Measurements from ENCODE around the gene FNIP1. TPM values are rescaled to one million over a fixed set of nuclear protein-coding genes. Genes with fewer than 3 reads are reported as not detected.
"Not testable (repeated sequence)": the region's sequence is repeated elsewhere in the genome, so short reads cannot be mapped to it uniquely, and the experiment has no call there.

Gene FNIP1
- total RNA-seq, 1 donor from 2014 or later = 24.0 TPM

DNA sequence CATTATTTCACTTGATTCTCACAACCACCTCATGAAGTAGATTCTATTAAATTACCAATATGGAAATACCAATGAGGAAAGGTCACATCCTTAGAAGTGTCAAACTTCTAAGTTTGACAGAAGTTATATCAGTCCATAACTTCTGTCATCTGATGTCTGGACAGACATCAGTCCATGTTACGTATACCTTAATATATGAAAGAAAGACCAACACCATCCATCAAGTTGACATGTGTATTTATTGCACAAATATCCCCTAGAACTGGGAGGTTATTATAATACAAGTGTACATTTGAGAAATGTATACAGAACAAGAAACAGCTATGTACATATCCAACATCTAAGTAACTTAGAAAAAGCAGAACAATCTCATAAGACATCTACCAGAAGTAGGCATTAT, 155.3 kb downstream of the FNIP1 start:
- intact Hi-C loops (cut with micrococcal nuclease) = no loop called here

DNA sequence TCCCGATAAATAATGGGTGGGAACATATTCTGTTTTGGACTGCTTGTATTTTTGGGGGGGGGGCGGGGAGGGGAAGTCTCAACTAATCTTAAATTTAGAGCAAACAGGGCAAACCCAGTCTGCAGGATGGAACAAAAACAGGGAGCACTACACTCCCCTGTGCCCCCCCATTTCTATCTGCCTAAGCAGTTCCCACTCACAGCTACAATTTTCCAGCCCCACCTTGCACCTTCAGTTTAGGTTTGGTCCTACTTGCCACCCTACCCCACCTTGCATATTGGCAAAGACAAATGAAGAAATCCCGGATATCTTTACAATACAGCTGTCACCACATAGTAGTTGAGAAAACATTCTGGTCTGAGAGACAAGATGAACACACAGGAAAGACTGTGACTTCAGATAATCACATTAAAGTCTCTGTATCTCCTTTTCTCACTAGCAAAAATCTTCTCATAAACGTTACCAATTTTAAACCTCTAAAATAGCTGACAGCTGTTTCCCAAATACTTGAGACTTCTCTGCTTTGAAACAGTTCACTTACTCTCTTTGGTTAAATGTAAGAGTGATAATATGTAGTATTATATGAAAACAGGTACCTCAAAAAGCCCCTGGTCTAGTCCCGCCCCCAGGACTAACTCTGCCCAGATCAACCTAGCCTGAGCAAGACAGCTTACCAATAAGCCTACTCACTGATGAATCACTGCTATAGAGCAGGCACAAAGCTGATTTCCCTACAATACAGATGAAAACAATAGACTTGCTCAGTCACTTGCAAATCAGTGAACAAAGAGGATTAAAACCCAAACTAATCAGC, 156.6 kb downstream of the FNIP1 start:
- intact Hi-C loops (cut with micrococcal nuclease) = no loop called here

- intact Hi-C loops (cut with micrococcal nuclease) = loop anchor here (5.0 to 10.0 kb wide), 6 partner anchors 33 to 856 kb away; partner anchors contain the start of gene IRF1
These were observed 157.7 kb downstream of the FNIP1 start for GRCh38 chr5:131639148-131639547.

DNA sequence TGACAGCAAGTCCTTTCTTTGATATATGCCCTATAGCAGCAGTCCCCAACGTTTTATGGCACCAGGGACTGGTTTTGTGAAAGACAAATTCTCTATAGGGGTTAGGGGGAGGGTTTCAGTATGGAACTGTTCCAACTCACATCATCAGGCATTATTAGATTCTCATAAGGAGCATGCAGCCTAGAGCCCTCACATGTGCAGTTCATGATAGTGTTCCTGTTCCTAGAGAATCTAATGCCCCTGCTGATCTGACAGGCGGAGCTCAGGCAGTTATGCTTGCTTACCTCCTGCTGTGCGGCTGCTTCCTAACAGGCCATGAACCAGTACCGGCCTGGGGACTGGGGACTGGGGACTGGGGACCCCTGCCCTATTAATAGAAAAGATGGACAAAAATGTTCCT, 159.1 kb downstream of the FNIP1 start:
- intact Hi-C loops (cut with micrococcal nuclease) = loop anchor here (5.0 to 10.0 kb wide), 6 partner anchors 35 to 857 kb away; partner anchors contain the start of gene IRF1

- intact Hi-C loops (cut with micrococcal nuclease) = loop anchor here (1.0 to 10.0 kb wide), 14 partner anchors 36 to 859 kb away; partner anchors contain the start of genes FNIP1, IRF1 and LYRM7
These were observed 160.9 kb downstream of the FNIP1 start for GRCh38 chr5:131635684-131636572.

DNA sequence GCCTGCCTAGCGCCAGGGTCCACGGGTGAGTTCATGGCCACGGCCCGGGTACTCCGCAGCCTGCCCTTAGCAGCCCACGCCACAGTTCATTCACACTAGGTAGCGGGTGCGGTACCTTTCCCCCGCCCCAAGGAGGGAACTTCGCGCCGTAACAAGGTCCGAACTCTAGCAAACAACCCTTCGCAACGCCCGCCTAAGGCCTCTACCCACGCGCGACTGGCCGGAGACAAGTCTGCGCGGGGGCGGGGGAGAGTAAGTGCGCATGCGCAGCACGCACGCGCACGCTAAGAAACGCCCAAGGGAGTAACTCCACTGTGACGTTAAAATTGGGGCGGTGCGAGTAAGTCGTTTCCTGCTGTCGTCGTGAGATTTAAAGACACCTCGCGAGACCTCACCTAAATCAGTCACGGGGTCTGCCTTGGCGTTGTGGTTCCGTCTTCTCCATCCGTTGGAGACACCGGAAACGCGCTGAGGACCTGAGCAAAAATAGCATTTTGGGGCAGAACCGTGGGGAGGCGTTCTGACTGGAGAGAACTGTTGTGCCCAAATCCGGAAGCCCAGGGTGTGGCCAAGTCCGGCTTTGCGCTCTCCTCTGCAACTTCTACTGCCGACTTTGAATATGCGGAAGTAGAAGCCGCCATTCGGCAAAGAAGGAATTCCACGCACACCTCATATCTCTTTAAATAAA, 161.7 kb downstream of the FNIP1 start, which contains the start of gene RAPGEF6:
RAPGEF6 (minus strand) TSS at position 234 of the 688 bp plus-strand sequence; CDS start at position 35, 199 bp downstream.
- intact Hi-C loops (cut with micrococcal nuclease) = loop anchor here (1.0 to 10.0 kb wide), 15 partner anchors 37 to 860 kb away; partner anchors contain the start of genes FNIP1, IRF1 and LYRM7

DNA sequence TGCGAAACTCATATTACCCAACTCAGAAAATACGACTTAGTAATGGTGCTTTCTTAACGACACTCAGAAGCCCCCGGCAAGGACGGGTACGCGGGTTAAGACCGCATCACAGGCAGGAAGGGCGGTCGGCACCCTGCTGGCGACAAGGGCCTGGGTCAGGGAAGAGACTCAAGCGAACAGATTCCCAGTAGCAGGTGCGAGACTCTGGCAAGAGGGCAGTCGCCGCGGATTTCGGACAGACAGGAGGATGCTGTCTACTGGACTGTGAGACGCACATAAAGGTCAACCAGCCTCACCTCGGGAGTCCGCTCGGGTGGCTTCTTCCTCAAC, 162.2 kb downstream of the FNIP1 start:
- intact Hi-C loops (cut with micrococcal nuclease) = loop anchor here (1.0 to 10.0 kb wide), 6 partner anchors 119 to 860 kb away; partner anchors contain the start of genes IRF1 and LYRM7

- intact Hi-C loops (cut with micrococcal nuclease) = loop anchor here (1.0 to 10.0 kb wide), 6 partner anchors 119 to 861 kb away; partner anchors contain the start of genes IRF1 and LYRM7
These were observed 162.6 kb downstream of the FNIP1 start for GRCh38 chr5:131634238-131634637.

DNA sequence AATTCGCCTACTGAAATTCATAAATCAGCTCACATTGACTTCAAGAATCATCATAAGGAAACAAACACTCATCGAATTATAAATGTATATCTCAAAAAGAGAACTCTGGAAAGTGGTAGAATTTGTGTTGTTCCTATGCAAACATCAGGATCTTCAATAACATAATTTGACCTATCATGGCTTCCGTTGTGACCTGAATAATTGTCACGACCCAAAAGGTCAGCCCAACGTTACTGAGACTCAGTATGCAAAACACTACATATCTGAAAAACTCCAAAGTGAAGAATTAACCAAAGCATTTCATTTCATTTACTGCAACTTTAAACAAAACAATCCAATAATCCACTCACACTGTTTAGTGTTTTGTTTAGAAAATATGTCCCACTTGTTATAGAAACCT, 163.0 kb downstream of the FNIP1 start:
- intact Hi-C loops (cut with micrococcal nuclease) = loop anchor here (1.0 to 10.0 kb wide), 6 partner anchors 119 to 861 kb away; partner anchors contain the start of genes IRF1 and LYRM7

DNA sequence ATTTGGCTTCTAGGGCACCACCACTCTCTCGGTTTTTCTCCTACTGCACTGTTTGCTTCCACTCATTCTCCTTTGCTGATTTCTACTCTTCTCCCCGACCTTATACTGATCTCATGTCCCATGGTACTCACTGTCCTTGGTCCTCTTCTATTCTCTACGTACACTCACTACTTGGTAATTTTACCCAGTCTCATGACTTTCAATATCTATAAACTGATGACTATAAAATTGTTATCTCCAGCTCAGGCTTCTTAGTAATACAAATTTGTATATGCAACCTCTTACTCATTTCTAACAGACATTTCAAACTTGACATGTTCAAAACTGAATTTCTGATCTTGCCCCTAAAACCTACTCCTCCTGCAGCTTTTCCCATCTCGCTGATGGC, 165.9 kb downstream of the FNIP1 start:
- intact Hi-C loops (cut with micrococcal nuclease) = loop anchor here (10.0 kb wide), 2 partner anchors 346 to 864 kb away; partner anchors contain the start of gene IRF1

GRCh38 chr5:131630208-131630962, 166.4 kb downstream of the FNIP1 start:
- intact Hi-C loops (cut with micrococcal nuclease) = loop anchor here (10.0 kb wide), 2 partner anchors 346 to 864 kb away; partner anchors contain the start of gene IRF1

GRCh38 chr5:131628990-131629389, 167.8 kb downstream of the FNIP1 start:
- intact Hi-C loops (cut with micrococcal nuclease) = no loop called here

- intact Hi-C loops (cut with micrococcal nuclease) = no loop called here
These were observed 169.5 kb downstream of the FNIP1 start for GRCh38 chr5:131627207-131627865.

- intact Hi-C loops (cut with micrococcal nuclease) = no loop called here
These were observed 174.2 kb downstream of the FNIP1 start for GRCh38 chr5:131622633-131623032.

- intact Hi-C loops (cut with micrococcal nuclease) = not testable (repeated sequence)
These were observed 175.7 kb downstream of the FNIP1 start for GRCh38 chr5:131621164-131621563.

DNA sequence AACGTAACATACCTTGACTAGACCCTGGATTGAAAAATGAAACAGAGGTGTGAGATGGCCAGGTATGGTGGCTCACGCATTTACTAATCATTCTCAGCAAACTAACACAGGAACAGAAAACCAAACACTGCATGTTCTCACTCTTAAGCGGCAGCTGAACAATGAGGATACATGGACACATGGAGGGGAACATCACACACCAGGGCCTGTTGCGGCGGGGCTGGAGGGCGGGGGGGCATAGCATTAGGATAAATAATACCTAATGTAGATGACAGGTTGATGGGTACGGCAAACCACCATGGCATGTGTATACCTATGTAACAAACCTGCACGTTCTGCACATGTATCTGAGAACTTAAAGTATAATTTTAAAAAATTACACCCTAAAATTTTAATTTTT, 177.7 kb downstream of the FNIP1 start:
- intact Hi-C loops (cut with micrococcal nuclease) = no loop called here

DNA sequence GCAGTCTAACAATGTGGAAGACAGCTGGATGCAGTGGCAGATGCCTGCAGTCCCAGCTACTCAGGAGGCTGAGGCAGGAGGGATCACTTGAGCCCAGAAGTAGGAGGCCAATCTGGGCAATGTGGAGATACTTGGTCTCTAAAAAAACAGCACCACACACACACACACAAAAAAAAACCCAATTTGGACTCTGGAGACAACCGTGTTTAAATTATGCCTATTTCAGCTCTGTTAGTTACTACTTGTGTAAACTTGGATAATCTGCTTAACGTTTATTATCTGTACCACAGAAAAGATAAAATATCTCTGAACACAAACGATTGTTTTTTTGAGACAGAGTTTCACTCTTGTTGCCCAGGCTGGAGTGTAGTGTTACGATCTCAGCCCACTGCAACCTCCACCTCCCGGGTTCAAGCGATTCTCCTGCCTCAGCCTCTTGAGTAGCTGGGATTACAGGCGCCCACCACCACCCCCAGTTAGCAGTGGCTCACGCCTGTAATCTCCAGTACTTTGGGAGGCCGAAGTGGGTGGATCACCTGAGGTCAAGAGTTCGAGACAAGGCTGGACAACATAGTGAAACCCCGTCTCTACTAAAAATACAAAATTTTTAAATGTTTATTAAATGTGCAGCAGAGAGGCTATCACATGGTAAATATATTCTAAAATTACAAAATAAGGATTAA, 179.5 kb downstream of the FNIP1 start:
- intact Hi-C loops (cut with micrococcal nuclease) = no loop called here

DNA sequence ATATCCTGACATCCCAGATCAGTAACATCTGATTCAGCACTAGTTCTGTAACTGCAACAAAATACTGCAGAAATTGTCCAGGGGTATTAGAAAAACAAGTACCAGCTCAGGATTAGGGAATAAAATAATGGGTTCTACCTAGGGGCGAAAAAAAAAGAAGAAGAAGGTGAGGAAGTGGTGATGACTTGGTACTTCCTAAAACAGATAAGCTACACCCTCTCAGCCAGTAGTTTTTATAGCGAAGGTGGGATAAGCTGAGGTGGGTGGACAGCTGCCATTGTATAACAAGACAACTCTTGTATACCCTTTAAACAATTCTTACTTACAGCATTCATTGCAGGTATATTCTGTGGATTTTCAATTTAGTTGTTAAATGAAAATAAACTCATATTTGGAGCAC, 180.9 kb downstream of the FNIP1 start:
- intact Hi-C loops (cut with micrococcal nuclease) = no loop called here

GRCh38 chr5:131613423-131613822, 183.4 kb downstream of the FNIP1 start:
- intact Hi-C loops (cut with micrococcal nuclease) = no loop called here

Measured in T-helper 2 cell treated with Interferon-gamma antibody and Interleukin-4, amounts not matched to agents 100 ng/mL and 5 ng/mL, for 36 hours (primary cell).